GM12873 (cell line): ENCODE measurements around the gene FANCC.

Source experiments
- CTCF ChIP-seq: IDR thresholded peaks from 2 replicates; pipeline ENCODE4 v1.5.1; 2012; ENCODE audit warnings: low read depth, mild to moderate bottlenecking, moderate library complexity, low read length, control low read depth; ENCODE audit not compliant: insufficient read depth; ENCODE audit errors: missing control alignments

The FANCC gene

GRCh38 chr9:95095641-95096355, 221.7 kb downstream of the FANCC start:
- TF ChIP-seq CTCF = no peak

GRCh38 chr9:95094002-95094401, 223.5 kb downstream of the FANCC start:
- no peak for TF ChIP-seq CTCF

GRCh38 chr9:95093586-95093985, 223.9 kb downstream of the FANCC start:
- no peak for TF ChIP-seq CTCF

- TF ChIP-seq CTCF = no peak
Observed at GRCh38 chr9:95092262-95093072, 225.0 kb downstream of the FANCC start.

- no peak for TF ChIP-seq CTCF
Observed at GRCh38 chr9:95091601-95092261, 225.8 kb downstream of the FANCC start.

- no peak for TF ChIP-seq CTCF
Observed at GRCh38 chr9:95090871-95091577, 226.5 kb downstream of the FANCC start.
